H9 (cell line): Measurements from ENCODE around the gene ZNF766. TPM values are rescaled to one million over a fixed set of nuclear protein-coding genes. Genes with fewer than 3 reads are reported as not detected.

Experiments
- DNase-seq: peaks from one replicate; pipeline ENCODE4 v3.0.0-alpha.2; 2017
- H2AFZ ChIP-seq: one replicate; pipeline ENCODE4 v1.6.1; 2013; ENCODE audit warnings: mild to moderate bottlenecking, low read length, control low read depth, moderate library complexity
- H2AK5ac ChIP-seq: 2 replicates; pipeline ENCODE4 v1.6.1; 2013; ENCODE audit warnings: low read length, control low read depth, mixed read lengths; ENCODE audit not compliant: insufficient read length
- H2BK120ac ChIP-seq: one replicate; pipeline ENCODE4 v1.6.1; 2013; ENCODE audit warnings: low read depth, mild to moderate bottlenecking, low read length, control low read depth, inconsistent platforms; ENCODE audit not compliant: poor library complexity, severe bottlenecking
- H2BK12ac ChIP-seq: 2 replicates; pipeline ENCODE4 v1.6.1; 2013; ENCODE audit warnings: low read length, control low read depth, mixed read lengths, low read depth; ENCODE audit not compliant: insufficient read length
- H2BK15ac ChIP-seq: 2 replicates; pipeline ENCODE4 v1.6.1; 2013; ENCODE audit warnings: low read depth, low read length, control low read depth
- H2BK20ac ChIP-seq: one replicate; pipeline ENCODE4 v1.6.1; 2013; ENCODE audit warnings: low read depth, mild to moderate bottlenecking, low read length, control low read depth, inconsistent platforms; ENCODE audit not compliant: poor library complexity, severe bottlenecking
- H2BK5ac ChIP-seq: 2 replicates; pipeline ENCODE4 v1.6.1; 2013; ENCODE audit warnings: low read length, control low read depth, mixed read lengths; ENCODE audit not compliant: insufficient read length
- H3K14ac ChIP-seq: 2 replicates; pipeline ENCODE4 v1.6.1; 2013; ENCODE audit warnings: low read length, control low read depth; ENCODE audit not compliant: insufficient read depth
- H3K18ac ChIP-seq: 2 replicates; pipeline ENCODE4 v1.6.1; 2013; ENCODE audit warnings: low read depth, mild to moderate bottlenecking, mixed read lengths, low read length, control low read depth; ENCODE audit not compliant: insufficient read length
- H3K23ac ChIP-seq: 2 replicates; pipeline ENCODE4 v1.6.1; 2013; ENCODE audit warnings: low read length, control low read depth, mixed read lengths, low read depth; ENCODE audit not compliant: insufficient read length
- H3K23me2 ChIP-seq: 2 replicates; pipeline ENCODE4 v1.6.1; 2013; ENCODE audit warnings: low read depth, mild to moderate bottlenecking, mixed read lengths, low read length, control low read depth; ENCODE audit not compliant: insufficient read length, poor library complexity, severe bottlenecking
- H3K27ac ChIP-seq: 2 replicates; pipeline ENCODE4 v1.5.1; 2013; ENCODE audit warnings: low read length, control low read depth, mixed read lengths, low read depth; ENCODE audit not compliant: insufficient read length
- H3K27me3 ChIP-seq: 2 replicates; pipeline ENCODE4 v1.6.1; 2013; ENCODE audit warnings: low read length, control low read depth, inconsistent platforms; ENCODE audit not compliant: insufficient read depth
- H3K4ac ChIP-seq: 2 replicates; pipeline ENCODE4 v1.6.1; 2013; ENCODE audit warnings: low read depth, mild to moderate bottlenecking, control low read depth, inconsistent platforms, low read length, moderate library complexity
- H3K4me1 ChIP-seq: 2 replicates; pipeline ENCODE4 v1.6.1; 2013; ENCODE audit warnings: low read length, control low read depth, inconsistent platforms; ENCODE audit not compliant: insufficient read depth
- H3K4me2 ChIP-seq: 2 replicates; pipeline ENCODE4 v1.6.1; 2013; ENCODE audit warnings: low read length, control low read depth, mixed read lengths; ENCODE audit not compliant: insufficient read length, insufficient read depth
- H3K56ac ChIP-seq: 2 replicates; pipeline ENCODE4 v1.6.1; 2013; ENCODE audit warnings: low read depth, mild to moderate bottlenecking, mixed read lengths, low read length, control low read depth; ENCODE audit not compliant: insufficient read length
- H3K79me1 ChIP-seq: 2 replicates; pipeline ENCODE4 v1.6.1; 2013; ENCODE audit warnings: low read depth, mild to moderate bottlenecking, moderate library complexity, low read length, control low read depth, inconsistent platforms; ENCODE audit not compliant: insufficient read depth, poor library complexity, severe bottlenecking
- H3K79me2 ChIP-seq: 2 replicates; pipeline ENCODE4 v1.6.1; 2013; ENCODE audit warnings: low read length, control low read depth, inconsistent platforms; ENCODE audit not compliant: insufficient read depth
- H3K9ac ChIP-seq: 2 replicates; pipeline ENCODE4 v1.6.1; 2013; ENCODE audit warnings: low read length, control low read depth, mixed read lengths; ENCODE audit not compliant: insufficient read length; ENCODE audit errors: extremely low read depth
- H3K9me3 ChIP-seq: one replicate; pipeline ENCODE4 v1.6.1; 2013; ENCODE audit warnings: low read depth, low read length, inconsistent platforms; ENCODE audit not compliant: control insufficient read depth
- H3T11ph ChIP-seq: one replicate; pipeline ENCODE4 v1.6.1; 2013; ENCODE audit warnings: mild to moderate bottlenecking, low read length, control low read depth, inconsistent platforms
- H4K20me1 ChIP-seq: one replicate; pipeline ENCODE4 v1.6.1; 2013; ENCODE audit not compliant: control insufficient read depth, insufficient read length, insufficient read depth
- H4K5ac ChIP-seq: 2 replicates; pipeline ENCODE4 v1.6.1; 2013; ENCODE audit warnings: low read depth, mild to moderate bottlenecking, mixed read lengths, low read length, control low read depth; ENCODE audit not compliant: insufficient read length
- H4K8ac ChIP-seq: replicated peaks from 2 replicates; pipeline ENCODE4 v1.6.1; 2013; ENCODE audit warnings: low read length, control low read depth, mixed read lengths, low read depth; ENCODE audit not compliant: insufficient read length
- H4K91ac ChIP-seq: 2 replicates; pipeline ENCODE4 v1.6.1; 2013; ENCODE audit warnings: low read depth, mild to moderate bottlenecking, moderate library complexity, mixed read lengths, low read length, control low read depth; ENCODE audit not compliant: insufficient read length
- H3K27ac Mint-ChIP-seq, 3 experiments: 2 replicates in 2 of 3; 3 replicates in 1 of 3; pipeline ENCODE4 v1.8.0; 2020 to 2021; ENCODE audit warnings: mixed read lengths in 3 of 3, mild to moderate bottlenecking in 1 of 3, moderate library complexity in 1 of 3
- H3K27me3 Mint-ChIP-seq: 2 replicates; pipeline ENCODE4 v1.8.0; 2021; ENCODE audit warnings: low read depth, mild to moderate bottlenecking, moderate library complexity, mixed read lengths
- H3K36me3 Mint-ChIP-seq, 3 experiments: 2 replicates in 2 of 3; 3 replicates in 1 of 3; pipeline ENCODE4 v1.8.0; 2020 to 2021; ENCODE audit warnings: low read depth in 3 of 3, mixed read lengths in 3 of 3; ENCODE audit not compliant: insufficient read depth in 1 of 3
- H3K4me1 Mint-ChIP-seq, 2 experiments: 2 replicates each; pipeline ENCODE4 v1.8.0; 2020; ENCODE audit warnings: mixed read lengths in 2 of 2
- H3K4me3 Mint-ChIP-seq, 2 experiments: 2 replicates in 1 of 2; 3 replicates in 1 of 2; pipeline ENCODE4 v1.8.0; 2020 to 2021; ENCODE audit warnings: mild to moderate bottlenecking in 2 of 2, mixed read lengths in 2 of 2, moderate library complexity in 1 of 2
- H3K9me3 Mint-ChIP-seq, 2 experiments: 2 replicates in 1 of 2; 3 replicates in 1 of 2; pipeline ENCODE4 v1.8.0; 2020; ENCODE audit warnings: mild to moderate bottlenecking in 2 of 2, mixed read lengths in 2 of 2, moderate library complexity in 1 of 2
- WGBS: extraction: QIAGEN DNeasy Blood & Tissue Kit; methylation state at CpG from one replicate; pipeline ENCODE4 v1.1.7; 2013; ENCODE audit warnings: missing lambda C conversion rate, low lambda C conversion rate, mixed read lengths; ENCODE audit not compliant: insufficient read length; ENCODE audit errors: extremely low coverage; 5-methylcytosine and 5-hydroxymethylcytosine counted together
- total RNA-seq: library from RNA; stranded (reverse); gene quantifications from 2 replicates; pipeline ENCODE4 v1.2.1, GENCODE V29; 2021
- TF ChIP-seq, protein P1 (sequence below): fragments of 200-600 bp; sonication (generic); conservative IDR thresholded peaks from 3 replicates; pipeline ENCODE4 v1.8.0; 2021; ENCODE audit warnings: antibody characterized with exemption, mild to moderate bottlenecking

ZNF766 gene
- total RNA-seq, 1 experiment from 2014 or later, result 33.6 TPM

DNA sequence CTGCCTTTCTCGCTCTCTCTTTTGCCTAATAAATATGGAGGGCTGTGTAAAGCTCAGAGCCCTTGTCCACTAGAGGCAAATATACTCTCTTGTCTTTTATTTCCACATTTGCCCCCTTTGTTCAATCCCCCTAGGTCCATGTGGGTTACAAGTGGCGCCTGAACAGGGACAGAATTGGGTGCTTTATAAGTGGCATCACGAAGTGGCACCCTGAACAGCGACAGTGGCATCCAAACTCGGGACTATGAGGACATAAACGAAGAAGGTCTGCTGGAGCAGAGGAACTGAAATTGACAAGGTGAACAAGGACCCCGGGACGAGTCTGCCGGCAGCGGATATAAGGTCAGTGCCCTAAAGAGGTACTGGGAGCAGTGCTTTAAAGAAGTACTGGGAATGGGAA, 62.4 kb downstream of the ZNF766 start:
- no peak overlapping the region for H3T11ph ChIP-seq
- H3K79me2 ChIP-seq, result no peaks in the 10 kb centered on the region
- H3K4me1 ChIP-seq, result no peaks in the 10 kb centered on the region
- H3K9me3 ChIP-seq, result peaks cover 50% of the 10 kb centered on the region
- no peak overlapping the region for H3K14ac ChIP-seq
- Mint-ChIP-seq H3K27ac (no peak overlapping the region), H3K4me1 (peaks cover under 1% of the 10 kb centered on the region in 2 experiments; a peak in 2 of 4 replicates), H3K4me3 (no peak overlapping the region), H3K36me3 (peaks cover 12 to 30% (median 14%) of the 10 kb centered on the region in 3 experiments), H3K27me3 (peaks cover 9% of the 10 kb centered on the region), H3K9me3 (peaks cover 66 to 79% of the 10 kb centered on the region in 2 experiments)
- H4K20me1 ChIP-seq, result no peaks in the 10 kb centered on the region
- H3K4ac ChIP-seq, result no peak overlapping the region
- no peak overlapping the region for H2AK5ac ChIP-seq
- no peak overlapping the region for H3K9ac ChIP-seq
- no peak overlapping the region for H2BK120ac ChIP-seq
- no peaks in the 10 kb centered on the region for H3K27me3 ChIP-seq
- H3K79me1 ChIP-seq, result no peaks in the 10 kb centered on the region
- H3K27ac ChIP-seq, result no peak overlapping the region
- no peak overlapping the region for H4K5ac ChIP-seq
- no peak overlapping the region for H2BK12ac ChIP-seq
- DNase-seq, result no peak
- H2BK15ac ChIP-seq, result no peak overlapping the region
- no peak overlapping the region for H3K56ac ChIP-seq
- H3K4me2 ChIP-seq, result no peak overlapping the region
- H3K18ac ChIP-seq, result no peak overlapping the region
- H3K23me2 ChIP-seq, result peaks cover 2% of the 10 kb centered on the region
- H2BK5ac ChIP-seq, result no peak overlapping the region
- H2AFZ ChIP-seq, result no peak overlapping the region
- no peak overlapping the region for H4K8ac ChIP-seq
- H3K23ac ChIP-seq, result no peak overlapping the region
- H4K91ac ChIP-seq, result no peak overlapping the region
- no CpG with 5 or more reads among the region's 10 CpGs for WGBS
- TF ChIP-seq, protein P1, sequence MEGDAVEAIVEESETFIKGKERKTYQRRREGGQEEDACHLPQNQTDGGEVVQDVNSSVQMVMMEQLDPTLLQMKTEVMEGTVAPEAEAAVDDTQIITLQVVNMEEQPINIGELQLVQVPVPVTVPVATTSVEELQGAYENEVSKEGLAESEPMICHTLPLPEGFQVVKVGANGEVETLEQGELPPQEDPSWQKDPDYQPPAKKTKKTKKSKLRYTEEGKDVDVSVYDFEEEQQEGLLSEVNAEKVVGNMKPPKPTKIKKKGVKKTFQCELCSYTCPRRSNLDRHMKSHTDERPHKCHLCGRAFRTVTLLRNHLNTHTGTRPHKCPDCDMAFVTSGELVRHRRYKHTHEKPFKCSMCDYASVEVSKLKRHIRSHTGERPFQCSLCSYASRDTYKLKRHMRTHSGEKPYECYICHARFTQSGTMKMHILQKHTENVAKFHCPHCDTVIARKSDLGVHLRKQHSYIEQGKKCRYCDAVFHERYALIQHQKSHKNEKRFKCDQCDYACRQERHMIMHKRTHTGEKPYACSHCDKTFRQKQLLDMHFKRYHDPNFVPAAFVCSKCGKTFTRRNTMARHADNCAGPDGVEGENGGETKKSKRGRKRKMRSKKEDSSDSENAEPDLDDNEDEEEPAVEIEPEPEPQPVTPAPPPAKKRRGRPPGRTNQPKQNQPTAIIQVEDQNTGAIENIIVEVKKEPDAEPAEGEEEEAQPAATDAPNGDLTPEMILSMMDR, result no peak
- no peak overlapping the region for H2BK20ac ChIP-seq
